Fibroblast of villous mesenchyme (primary cell): Measurements from ENCODE around the gene PHF13. TPM values are rescaled to one million over a fixed set of nuclear protein-coding genes. Genes with fewer than 3 reads are reported as not detected.
"Not testable (repeated sequence)": the region's sequence is repeated elsewhere in the genome, so short reads cannot be mapped to it uniquely, and the experiment has no call there.

Experiments used
- DNase-seq: peaks from one replicate; pipeline ENCODE4 v3.0.0-alpha.2; 2010; ENCODE audit warnings: low read depth
- H3K4me3 ChIP-seq: 2 replicates; pipeline ENCODE4 v1.5.1; 2011; ENCODE audit warnings: low read depth, mild to moderate bottlenecking, low read length
- CTCF ChIP-seq: IDR thresholded peaks from 2 replicates; pipeline ENCODE4 v1.5.1; 2012; ENCODE audit warnings: low read depth, mild to moderate bottlenecking, low read length; ENCODE audit not compliant: insufficient read depth
- total RNA-seq: library from RNA; depleted of rRNA; stranded (reverse); fragments of >200 nt; gene quantifications from 2 replicates; pipeline ENCODE4 v1.2.3, GENCODE V29; 2012

Gene PHF13
- total RNA-seq, 1 donor, result 16.8 TPM

- no peak for DNase-seq
- TF ChIP-seq CTCF, result no peak
- no peak overlapping the region for H3K4me3 ChIP-seq
Observed at GRCh38 chr1:6597777-6598131, 15.8 kb upstream of the PHF13 start.

DNA sequence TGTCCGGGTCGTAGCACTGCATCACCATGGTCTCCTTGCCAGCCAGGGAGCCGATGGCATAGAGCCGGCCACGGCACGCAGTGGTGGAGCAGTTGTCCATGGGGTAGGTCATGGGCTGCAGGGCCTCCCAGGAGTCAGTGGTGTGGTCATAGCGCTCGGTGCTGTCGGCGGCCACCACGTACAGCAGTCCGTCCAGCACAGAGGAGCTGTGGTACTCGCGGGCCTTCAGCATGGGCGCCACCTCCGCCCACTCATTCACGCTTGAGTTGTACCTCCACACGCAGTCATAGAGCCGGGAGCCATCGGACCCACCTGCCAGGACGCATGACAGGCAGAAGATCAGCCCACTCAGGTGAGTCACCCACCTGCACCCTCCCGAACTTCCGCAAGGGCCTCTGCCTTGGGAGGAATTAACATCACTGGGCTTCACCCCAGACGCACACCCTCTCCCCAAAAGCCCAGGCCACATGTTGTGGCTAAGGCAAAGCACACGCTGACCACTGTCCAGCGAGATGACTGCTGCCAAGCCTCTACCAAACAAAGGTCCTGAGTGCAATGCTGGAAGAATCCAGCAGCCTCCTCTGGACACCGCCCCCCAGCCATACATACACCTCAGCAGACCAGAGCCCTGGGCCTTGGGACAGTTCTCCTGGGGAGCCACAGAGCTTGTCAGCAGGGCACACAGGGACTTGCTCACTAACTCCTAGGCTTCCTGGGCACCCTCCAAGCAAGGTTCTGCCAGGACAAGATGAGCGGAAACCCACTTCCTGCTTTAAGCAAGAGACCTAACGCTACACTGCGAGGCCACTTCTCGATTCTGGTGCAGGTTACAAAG, 14.2 kb upstream of the PHF13 start:
- DNase-seq, result no peak
- no peak for TF ChIP-seq CTCF
- peak overlapping the region; percentile 93 for H3K4me3 ChIP-seq

GRCh38 chr1:6599991-6600390, 13.5 kb upstream of the PHF13 start:
- peak overlapping the region; percentile 93 for H3K4me3 ChIP-seq
- DNase-seq, result not testable (repeated sequence)

GRCh38 chr1:6600410-6601048, 13.0 kb upstream of the PHF13 start:
- peak; percentile 68 for DNase-seq
- peak overlapping the region; percentile 93 for H3K4me3 ChIP-seq
- TF ChIP-seq CTCF, result no peak

DNA sequence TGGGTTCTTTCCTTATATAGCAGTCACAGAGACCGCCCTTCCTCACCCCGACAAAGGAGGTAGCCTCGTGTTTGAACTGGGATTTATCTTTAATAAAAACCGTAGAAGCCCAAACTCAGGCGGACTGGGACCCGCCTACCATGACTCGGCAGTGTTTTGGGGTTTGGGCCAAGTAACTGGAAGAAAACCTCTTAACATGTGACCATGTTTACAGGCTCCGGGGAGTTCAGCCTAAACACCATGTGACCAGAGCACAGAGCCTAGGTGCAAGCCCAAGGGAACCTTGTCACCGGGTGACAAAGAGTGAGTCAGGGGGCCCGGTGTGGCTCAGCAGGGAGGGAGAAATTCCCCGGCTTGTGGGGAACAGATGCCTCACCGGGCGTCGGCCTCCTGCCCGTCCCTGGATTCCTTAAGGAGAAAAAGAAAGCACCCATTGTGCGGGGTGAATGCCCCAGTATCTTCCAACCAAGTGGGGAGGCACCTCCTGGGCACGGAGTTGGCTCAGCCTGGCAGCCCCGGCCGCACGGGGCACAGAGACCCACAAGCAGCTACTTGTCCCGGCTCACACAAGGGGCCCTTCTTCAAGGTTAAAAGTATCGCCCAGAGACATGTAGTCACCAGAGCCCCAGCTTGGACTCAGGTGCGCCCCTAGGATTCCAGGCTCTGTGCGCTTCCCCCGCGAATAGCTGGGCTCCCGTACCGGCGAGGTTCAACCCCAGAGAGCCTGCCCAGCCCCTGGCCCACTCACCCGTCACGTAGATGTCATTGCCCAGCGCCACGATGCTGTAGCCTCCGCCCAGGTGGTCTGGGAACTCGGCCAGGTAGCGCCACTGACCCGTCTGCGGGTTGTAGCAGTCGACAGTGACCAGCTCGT, 12.2 kb upstream of the PHF13 start:
- no peak for TF ChIP-seq CTCF
- H3K4me3 ChIP-seq, result peak overlapping the region; percentile 93
- DNase-seq, result peak; percentile 96

DNA sequence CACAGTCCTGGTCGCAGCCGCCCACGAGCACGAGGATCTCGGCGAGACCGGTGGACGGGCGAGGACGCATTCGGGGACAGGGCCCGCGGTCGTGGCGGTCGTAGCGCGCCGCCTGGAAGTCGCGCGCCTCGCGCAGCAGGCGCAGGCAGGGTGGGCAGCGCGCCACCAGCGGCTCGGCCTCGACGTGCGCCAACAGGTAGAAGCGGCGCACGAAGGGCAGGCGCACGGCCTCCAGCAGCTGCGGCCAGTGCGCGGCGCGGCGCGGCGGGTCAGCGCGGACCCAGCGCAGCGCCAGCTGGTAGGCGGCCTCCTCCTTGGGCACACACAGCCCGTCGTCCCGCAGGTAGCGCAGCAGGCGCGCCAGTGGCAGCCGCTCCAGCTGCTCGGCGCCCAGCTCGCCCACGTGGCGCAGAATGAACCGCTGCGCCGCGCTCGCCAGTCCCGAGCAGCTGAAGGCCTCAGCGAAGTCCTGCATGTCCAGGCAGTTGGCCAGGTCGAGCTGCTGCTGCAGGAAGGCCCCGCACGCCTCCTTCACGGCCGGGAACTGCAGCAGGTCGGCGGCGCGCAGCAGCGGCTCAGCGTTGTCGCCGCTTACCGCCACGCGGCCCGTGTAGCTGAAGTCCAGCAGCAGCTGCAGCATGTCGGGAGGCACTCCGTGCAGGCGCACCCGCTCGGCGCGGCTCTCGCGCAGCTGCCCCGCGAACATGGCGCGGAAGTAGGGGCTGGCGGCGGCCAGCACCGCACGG, 11.4 kb upstream of the PHF13 start:
- no peak for TF ChIP-seq CTCF
- peak overlapping the region; percentile 93 for H3K4me3 ChIP-seq
- peak; percentile 67 for DNase-seq
